Gastroesophageal sphincter (tissue), 4 donors: ENCODE results near the gene THEM4. TPM values are rescaled to one million over a fixed set of nuclear protein-coding genes. Genes with fewer than 3 reads are reported as not detected.
"Not testable (repeated sequence)": the region's sequence is repeated elsewhere in the genome, so short reads cannot be mapped to it uniquely, and the experiment has no call there.

Source experiments
- ATAC-seq: fragments of 150-250 bp; one replicate; pipeline ENCODE4 v1.9.1; 2016; ENCODE audit warnings: mild to moderate bottlenecking, moderate library complexity
- H3K27ac ChIP-seq, 4 donors: fragments of 200-600 bp; sonication (generic) in 3 of 4; 1 replicate in 3 of 4; 2 replicates in 1 of 4; pipeline ENCODE4 v1.5.1; 2016 to 2019
- H3K27me3 ChIP-seq: fragments of 200-600 bp; sonication (generic); one replicate; pipeline ENCODE4 v1.5.1; 2019
- H3K36me3 ChIP-seq, 2 donors: fragments of 200-600 bp; sonication (generic); one replicate each; pipeline ENCODE4 v1.5.1; 2019; ENCODE audit warnings: control low read depth in 1 of 2
- H3K4me1 ChIP-seq, 3 donors: fragments of 200-600 bp; sonication (generic); 1 replicate in 2 of 3; 2 replicates in 1 of 3; pipeline ENCODE4 v1.5.1; 2016 to 2019; ENCODE audit warnings: control low read depth in 2 of 3
- H3K4me3 ChIP-seq, 2 donors: fragments of 200-600 bp; sonication (generic); one replicate each; pipeline ENCODE4 v1.5.1; 2019; ENCODE audit warnings: mild to moderate bottlenecking in 1 of 2, moderate library complexity in 1 of 2
- H3K9me3 ChIP-seq, 3 donors: fragments of 200-600 bp; sonication (generic); one replicate each; pipeline ENCODE4 v1.5.1; 2017 to 2019; ENCODE audit warnings: control low read depth in 2 of 3
- CTCF ChIP-seq, 4 experiments: fragments of 200-600 bp in 2 of 4; fragments of 450-650 bp in 2 of 4; sonication (generic) in 1 of 4; IDR thresholded peaks; one replicate each; pipeline ENCODE4 v1.5.1; 2017 to 2019; ENCODE audit warnings: antibody characterized with exemption in 4 of 4, mild to moderate bottlenecking in 2 of 4, moderate library complexity in 2 of 4
- EP300 ChIP-seq: sonication (generic); formaldehyde crosslinking; IDR thresholded peaks from one replicate; pipeline ENCODE4 v1.6.1; 2017; ENCODE audit warnings: antibody characterized with exemption, mild to moderate bottlenecking
- POLR2A ChIP-seq, 2 donors: fragments of 450-650 bp; IDR thresholded peaks; one replicate each; pipeline ENCODE4 v1.6.1; 2017; ENCODE audit warnings: antibody characterized with exemption in 2 of 2, mild to moderate bottlenecking in 2 of 2, moderate library complexity in 1 of 2
- POLR2AphosphoS5 ChIP-seq: sonication (generic); formaldehyde crosslinking; IDR thresholded peaks from one replicate; pipeline ENCODE4 v1.6.1; 2017; ENCODE audit warnings: antibody characterized with exemption
- WGBS, 2 donors: methylation state at CpG; one replicate each; pipeline ENCODE4 v1.1.5; 2018; ENCODE audit warnings: low coverage in 1 of 2; 5-methylcytosine and 5-hydroxymethylcytosine counted together
- total RNA-seq, 4 donors: library from RNA; depleted of rRNA; stranded (reverse); fragments of >200 nt; gene quantifications; one replicate each; pipeline ENCODE4 v1.1.0, GENCODE V29; 2016

The THEM4 gene
- total RNA-seq, 4 donors from 2014 or later, result 14.7 to 17.5 (median 16.1) TPM

GRCh38 chr1:151905070-151905442 lies 4.3 kb downstream of the THEM4 start:
- H3K27ac ChIP-seq, result no peak overlapping the region
- no peak overlapping the region for H3K4me3 ChIP-seq
- H3K4me1 ChIP-seq, result peaks cover 0 to 30% (median under 1%) of the 10 kb centered on the region in 3 donors
- peaks cover 0 to 19% (median 0%) of the 10 kb centered on the region in 3 donors for H3K9me3 ChIP-seq
- ATAC-seq, result no peak
- H3K36me3 ChIP-seq, result peaks cover 0 to 22% of the 10 kb centered on the region in 2 donors
- WGBS, 2 donors, result 40 to 81% methylated on average over 1 to 2 of the region's 2 CpGs
- TF ChIP-seq POLR2A (IDR thresholded peaks at IDR 0.05) (no peak), EP300 (no peak), CTCF (IDR thresholded peaks at IDR 0.05) (no peak), POLR2AphosphoS5 (no peak)
- no peaks in the 10 kb centered on the region for H3K27me3 ChIP-seq

GRCh38 chr1:151902858-151903257 lies 6.5 kb downstream of the THEM4 start:
- Histone ChIP-seq H3K4me3 (no peak overlapping the region), H3K36me3 (peaks cover 0 to 22% of the 10 kb centered on the region in 2 donors), H3K9me3 (peaks cover 0 to 16% (median 0%) of the 10 kb centered on the region in 3 donors), H3K27me3 (no peaks in the 10 kb centered on the region), H3K27ac (no peak overlapping the region), H3K4me1 (peaks cover 0 to 22% (median 0%) of the 10 kb centered on the region in 3 donors)
- ATAC-seq, result no peak
- 70 to 85% methylated on average over 2 of the region's 2 CpGs for WGBS, 2 donors
- TF ChIP-seq CTCF (IDR thresholded peaks at IDR 0.05) (no peak), POLR2AphosphoS5 (no peak), EP300 (no peak), POLR2A (IDR thresholded peaks at IDR 0.05) (no peak)

- ATAC-seq, H3K9me3 ChIP-seq, H3K4me3 ChIP-seq, H3K27me3 ChIP-seq, H3K27ac ChIP-seq: not testable (repeated sequence)
- peaks cover 0 to 14% (median 0%) of the 10 kb centered on the region in 3 donors for H3K4me1 ChIP-seq
- 97 to 100% methylated on average over 1 to 3 of the region's 3 CpGs for WGBS, 2 donors
- peaks cover 0 to 10% of the 10 kb centered on the region in 2 donors for H3K36me3 ChIP-seq
These were observed 8.5 kb downstream of the THEM4 start for GRCh38 chr1:151900804-151901203.

- H3K4me3 ChIP-seq, result no peak overlapping the region
- WGBS, 2 donors, result no CpG with 5 or more reads among the region's 2 CpGs
- no peaks in the 10 kb centered on the region for H3K27me3 ChIP-seq
- no peak for TF ChIP-seq EP300
- no peak for TF ChIP-seq CTCF (IDR thresholded peaks at IDR 0.05)
- no peak for TF ChIP-seq POLR2AphosphoS5
- TF ChIP-seq POLR2A (IDR thresholded peaks at IDR 0.05), result no peak
- H3K4me1 ChIP-seq, result peaks cover 0 to 6% (median 0%) of the 10 kb centered on the region in 3 donors
- ATAC-seq, result no peak
- no peak overlapping the region for H3K27ac ChIP-seq
- H3K9me3 ChIP-seq, result peaks cover 0 to 9% (median 0%) of the 10 kb centered on the region in 3 donors
- H3K36me3 ChIP-seq, result peaks cover 0 to 29% of the 10 kb centered on the region in 2 donors
These were observed 10.8 kb downstream of the THEM4 start for GRCh38 chr1:151898519-151898991.

- WGBS, 2 donors, result 87 to 100% methylated on average over 1 to 3 of the region's 10 CpGs
- no peak overlapping the region for H3K4me3 ChIP-seq
- TF ChIP-seq POLR2AphosphoS5 (no peak), POLR2A (IDR thresholded peaks at IDR 0.05) (no peak), EP300 (no peak), CTCF (IDR thresholded peaks at IDR 0.05) (no peak)
- ATAC-seq, result no peak
- H3K27ac ChIP-seq, result no peak overlapping the region
- no peaks in the 10 kb centered on the region for H3K27me3 ChIP-seq
- H3K4me1 ChIP-seq, result peaks cover 0 to 6% (median 0%) of the 10 kb centered on the region in 3 donors
- H3K9me3 ChIP-seq, result peaks cover 0 to 9% (median 0%) of the 10 kb centered on the region in 3 donors
- peaks cover 0 to 34% of the 10 kb centered on the region in 2 donors for H3K36me3 ChIP-seq
These were observed 11.3 kb downstream of the THEM4 start for GRCh38 chr1:151897991-151898431.
